Sigmoid colon (tissue), 4 donors: ENCODE data around the gene FCGR3B.
"Not testable (repeated sequence)": the region's sequence is repeated elsewhere in the genome, so short reads cannot be mapped to it uniquely, and the experiment has no call there.

ENCODE experiments used
- CTCF ChIP-seq, 4 experiments: fragments of 450-650 bp in 3 of 4; fragments of 200-600 bp in 1 of 4; IDR thresholded peaks; one replicate each; pipeline ENCODE4 v1.5.1; 2016 to 2019; ENCODE audit warnings: antibody characterized with exemption in 4 of 4, mild to moderate bottlenecking in 3 of 4, moderate library complexity in 2 of 4
- EP300 ChIP-seq, 4 donors: sonication (generic); formaldehyde crosslinking; IDR thresholded peaks; one replicate each; pipeline ENCODE4 v1.6.1; 2017; ENCODE audit warnings: antibody characterized with exemption in 4 of 4
- POLR2A ChIP-seq, 2 donors: fragments of 450-650 bp; IDR thresholded peaks; one replicate each; pipeline ENCODE4 v1.6.1; 2016; ENCODE audit warnings: antibody characterized with exemption in 2 of 2, mild to moderate bottlenecking in 2 of 2, moderate library complexity in 2 of 2
- POLR2AphosphoS5 ChIP-seq, 4 donors: sonication (generic); formaldehyde crosslinking; IDR thresholded peaks; one replicate each; pipeline ENCODE4 v1.6.1; 2017; ENCODE audit warnings: antibody characterized with exemption in 4 of 4

- TF ChIP-seq CTCF, POLR2A, POLR2AphosphoS5, EP300 (IDR thresholded peaks at IDR 0.05): not testable (repeated sequence)
Measured at GRCh38 chr1:161626445-161627146, 4.4 kb downstream of the FCGR3B start.
